ENCODE results near the gene MYO15B. TPM values are rescaled to one million over a fixed set of nuclear protein-coding genes. Genes with fewer than 3 reads are reported as not detected.

Gene MYO15B
- total and polyA plus RNA-seq, 2 donors (not counting 3 experiments of a cell fraction or from before 2014, with no cell fraction given): 10.2 to 87.8 TPM

GRCh38 chr17:75550139-75550465, 37.5 kb upstream of the MYO15B start:
- no peak overlapping the region for H2AFZ ChIP-seq (ENCODE audit: low read depth, low read length)
- H3K4me1 ChIP-seq (ENCODE audit: control insufficient read depth, extremely low read depth, insufficient read depth, low read length): no peaks in the 10 kb centered on the region
- DNase-seq (ENCODE audit: low read depth, low spot score) (no peak), FAIRE-seq (no peak)
- H3K27ac ChIP-seq (ENCODE audit: insufficient read depth, low read depth, low read length): no peak overlapping the region
- CTCF ChIA-PET: interaction anchor here (0.9 to 1.3 kb wide), 2 partner anchors 15 to 52 kb away, joined by 3 to 4 read pairs; no protein-coding TSS in a partner anchor
- no peaks in the 10 kb centered on the region for H3K27me3 ChIP-seq (ENCODE audit: control insufficient read depth in 2 of 2, insufficient read depth in 2 of 2, low read length in 2 of 2)
- H3K4me2 ChIP-seq (ENCODE audit: insufficient read depth, low read length): no peak overlapping the region
- intact Hi-C loops (cut with micrococcal nuclease) (no loop called here), dilution Hi-C loops (cut with MboI; ENCODE audit: extremely low pct_ligation_motif_present, low sequenced_read_pairs) (no loop called here)
- no peaks in the 10 kb centered on the region for H3K36me3 ChIP-seq (ENCODE audit: control insufficient read depth in 2 of 2, extremely low read depth in 1 of 2, insufficient read depth in 2 of 2, low read length in 2 of 2)
- no peaks in the 10 kb centered on the region for H4K20me1 ChIP-seq (replicated peaks; ENCODE audit: control insufficient read depth, extremely low read depth, insufficient read depth, low read length)
- no peaks in the 10 kb centered on the region for H3K9me1 ChIP-seq (replicated peaks; ENCODE audit: control insufficient read depth, extremely low read depth, insufficient read depth, low read length)
- H3K9me3 ChIP-seq (replicated peaks; ENCODE audit: control insufficient read depth, insufficient read depth, low read length): no peaks in the 10 kb centered on the region
- POLR2A ChIA-PET: no interaction called here
- H3K9ac ChIP-seq (replicated peaks; ENCODE audit: extremely low read depth, insufficient read depth, low read length): no peak overlapping the region
- no peak overlapping the region for H3K4me3 ChIP-seq (replicated peaks in 1 of 3; ENCODE audit: insufficient read depth in 1 of 3, low read depth in 1 of 3, low read length in 3 of 3)
- TF ChIP-seq CTCF (IDR thresholded peaks at IDR 0.05; ENCODE audit: extremely low read depth in 1 of 2, insufficient read depth in 1 of 2, low read depth in 1 of 2, low read length in 2 of 2): no peak
- no peak for TF ChIP-seq MYC (IDR thresholded peaks at IDR 0.05; ENCODE audit: low read depth, low read length)
- no peak for TF ChIP-seq JUN (IDR thresholded peaks at IDR 0.05; ENCODE audit: borderline replicate concordance, insufficient read depth, insufficient read length, low read depth)
- TF ChIP-seq MAX (IDR thresholded peaks at IDR 0.05; ENCODE audit: insufficient read depth, insufficient read length): no peak
- no peak for TF ChIP-seq POLR2A (IDR thresholded peaks at IDR 0.05; ENCODE audit: low read depth, low read length)
- no peak for TF ChIP-seq FOS (IDR thresholded peaks at IDR 0.05; ENCODE audit: borderline replicate concordance, insufficient read depth, low read length)
- TF ChIP-seq POLR2AphosphoS5 (IDR thresholded peaks at IDR 0.05; ENCODE audit: insufficient read depth, low read depth, low read length): no peak
- TF ChIP-seq GATA2 (IDR thresholded peaks at IDR 0.05; ENCODE audit: insufficient read depth, insufficient read length, low read depth, low read length): no peak
- BruUV-seq (replicated peaks): no TSS peak
- no peaks in the 10 kb centered on the region for H3K79me2 ChIP-seq (ENCODE audit: control insufficient read depth, insufficient read depth, low read length)
